GM13976 (cell line): ENCODE data around the gene EFEMP2.

ENCODE experiments used
- DNase-seq: peaks from one replicate; pipeline ENCODE4 v3.0.0; 2012; ENCODE audit warnings: low spot score
- in situ Hi-C: fragments of 300-500 bp; cut with MboI; formaldehyde crosslinking; loops from one replicate; pipeline ENCODE4 v1.12.0; 2022; ENCODE audit warnings: low sequenced_read_pairs, mixed read lengths, inconsistent platforms; ENCODE audit not compliant: unreplicated experiment
- TF ChIP-seq, protein P1 (sequence below): IDR thresholded peaks from 2 replicates; pipeline ENCODE4 v1.5.1; 2012; ENCODE audit warnings: borderline replicate concordance, mild to moderate bottlenecking; ENCODE audit not compliant: insufficient read depth; ENCODE audit errors: extremely low read depth, missing control alignments, control extremely low read depth

The EFEMP2 gene

GRCh38 chr11:65879617-65880016, 7.0 kb upstream of the EFEMP2 start, which contains the start of gene CTSW:
CTSW (plus strand) TSS chr11:65879837; CDS start chr11:65879855, 18 bp downstream.
- no peak for DNase-seq
- in situ Hi-C loops = loop anchor here (5.0 kb wide), 1 partner anchor 108 kb away; no protein-coding TSS in a partner anchor
- TF ChIP-seq, protein P1, sequence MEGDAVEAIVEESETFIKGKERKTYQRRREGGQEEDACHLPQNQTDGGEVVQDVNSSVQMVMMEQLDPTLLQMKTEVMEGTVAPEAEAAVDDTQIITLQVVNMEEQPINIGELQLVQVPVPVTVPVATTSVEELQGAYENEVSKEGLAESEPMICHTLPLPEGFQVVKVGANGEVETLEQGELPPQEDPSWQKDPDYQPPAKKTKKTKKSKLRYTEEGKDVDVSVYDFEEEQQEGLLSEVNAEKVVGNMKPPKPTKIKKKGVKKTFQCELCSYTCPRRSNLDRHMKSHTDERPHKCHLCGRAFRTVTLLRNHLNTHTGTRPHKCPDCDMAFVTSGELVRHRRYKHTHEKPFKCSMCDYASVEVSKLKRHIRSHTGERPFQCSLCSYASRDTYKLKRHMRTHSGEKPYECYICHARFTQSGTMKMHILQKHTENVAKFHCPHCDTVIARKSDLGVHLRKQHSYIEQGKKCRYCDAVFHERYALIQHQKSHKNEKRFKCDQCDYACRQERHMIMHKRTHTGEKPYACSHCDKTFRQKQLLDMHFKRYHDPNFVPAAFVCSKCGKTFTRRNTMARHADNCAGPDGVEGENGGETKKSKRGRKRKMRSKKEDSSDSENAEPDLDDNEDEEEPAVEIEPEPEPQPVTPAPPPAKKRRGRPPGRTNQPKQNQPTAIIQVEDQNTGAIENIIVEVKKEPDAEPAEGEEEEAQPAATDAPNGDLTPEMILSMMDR = no peak

GRCh38 chr11:65873318-65874156, 937 bp upstream of the EFEMP2 start:
- TF ChIP-seq, protein P1 = no peak
- DNase-seq = peak; percentile 98
- in situ Hi-C loops = no loop called here

DNA sequence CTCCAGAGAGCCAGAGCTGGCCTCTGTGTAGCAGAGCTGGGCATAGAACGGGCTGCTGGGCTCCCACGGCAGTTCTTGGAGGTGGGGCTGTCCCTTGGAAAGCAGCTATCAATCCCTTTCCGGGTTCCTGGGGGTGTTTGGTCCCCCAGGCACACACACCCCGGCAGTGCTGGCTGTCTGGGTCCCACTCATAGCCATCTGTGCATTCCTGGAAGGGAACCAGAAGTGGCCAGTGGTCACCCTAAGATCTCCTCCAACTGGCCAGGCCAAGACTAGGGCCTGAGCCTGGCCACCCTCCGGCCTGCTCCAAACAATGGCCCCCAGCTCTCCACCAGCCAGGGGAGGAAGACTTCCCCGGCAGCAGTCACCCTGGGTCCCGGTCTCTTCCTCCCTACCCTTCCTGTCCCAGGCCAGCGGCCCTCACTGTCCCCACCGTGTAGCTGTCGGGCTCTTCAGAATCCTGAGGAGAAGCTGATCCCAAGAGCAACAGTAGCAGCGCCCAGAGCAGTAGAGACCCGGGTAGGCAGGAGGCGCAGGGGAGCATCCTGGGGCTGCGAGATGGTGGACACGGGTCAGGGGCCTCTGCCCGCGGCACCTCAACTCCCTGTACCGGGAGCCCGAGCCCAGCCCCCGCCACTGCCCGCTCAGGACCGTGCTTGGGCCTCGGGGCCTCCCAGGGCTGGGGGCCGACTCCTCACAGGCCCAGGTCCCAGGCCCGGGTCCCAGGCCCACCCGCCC, 620 bp downstream of the EFEMP2 start:
- DNase-seq = no peak
- in situ Hi-C loops = no loop called here
- TF ChIP-seq, protein P1 = no peak

DNA sequence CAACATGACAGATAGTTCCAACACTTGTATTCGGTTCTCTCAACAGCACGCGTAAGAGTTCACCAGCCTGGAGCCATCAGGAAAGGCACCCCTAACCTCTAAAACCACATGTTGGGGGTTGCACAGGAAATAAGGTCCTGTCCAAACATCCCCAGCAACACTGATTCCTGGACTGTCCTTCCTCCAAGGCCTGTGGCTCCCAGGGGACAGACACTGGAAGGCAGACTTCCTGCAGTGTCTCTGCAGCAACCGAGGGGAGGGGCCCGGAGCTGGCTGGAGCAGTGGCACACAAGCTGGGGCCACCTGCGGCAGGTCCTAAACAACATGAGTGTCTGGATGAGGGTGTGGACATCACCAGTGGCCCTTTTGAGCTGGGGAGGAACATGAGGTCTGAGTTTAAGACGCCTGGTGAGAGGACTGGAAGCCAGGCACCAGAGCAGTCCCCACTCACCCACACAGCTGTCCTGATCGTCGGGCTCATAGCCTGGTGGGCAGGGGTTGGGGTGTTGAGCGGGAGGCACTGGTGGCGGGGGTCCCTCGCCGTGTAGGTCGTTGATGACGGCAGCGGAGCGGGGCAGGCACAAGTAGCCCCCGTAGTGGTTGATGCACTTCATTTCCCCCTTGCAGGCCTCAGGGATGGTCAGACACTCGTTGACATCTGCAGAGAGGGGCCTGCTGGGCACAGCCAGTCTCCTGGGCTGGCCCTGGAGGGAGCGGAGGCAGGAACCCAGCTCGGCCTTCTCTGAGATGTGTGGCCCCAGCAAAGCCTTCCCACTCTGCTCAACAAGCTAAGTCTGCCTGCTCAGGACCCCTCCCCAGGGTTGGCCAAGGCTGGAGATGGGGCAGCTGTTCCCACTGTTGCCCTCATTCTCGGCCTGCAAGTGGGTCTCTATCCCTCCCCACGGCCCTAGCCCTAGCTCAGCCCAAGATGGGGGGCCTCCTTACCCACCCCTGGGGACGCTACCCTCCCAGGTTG, 1.6 kb downstream of the EFEMP2 start:
- in situ Hi-C loops = no loop called here
- TF ChIP-seq, protein P1 = no peak
- no peak for DNase-seq

GRCh38 chr11:65870307-65870658, 2.3 kb downstream of the EFEMP2 start:
- TF ChIP-seq, protein P1 = no peak
- no peak for DNase-seq
- in situ Hi-C loops = no loop called here
